ENCODE data around the gene POLN. TPM values are rescaled to one million over a fixed set of nuclear protein-coding genes. Genes with fewer than 3 reads are reported as not detected.
"Not testable (repeated sequence)": the region's sequence is repeated elsewhere in the genome, so short reads cannot be mapped to it uniquely, and the experiment has no call there.

Gene POLN
- total RNA-seq, 2 donors from 2014 or later: 3.8 to 15.2 TPM

DNA sequence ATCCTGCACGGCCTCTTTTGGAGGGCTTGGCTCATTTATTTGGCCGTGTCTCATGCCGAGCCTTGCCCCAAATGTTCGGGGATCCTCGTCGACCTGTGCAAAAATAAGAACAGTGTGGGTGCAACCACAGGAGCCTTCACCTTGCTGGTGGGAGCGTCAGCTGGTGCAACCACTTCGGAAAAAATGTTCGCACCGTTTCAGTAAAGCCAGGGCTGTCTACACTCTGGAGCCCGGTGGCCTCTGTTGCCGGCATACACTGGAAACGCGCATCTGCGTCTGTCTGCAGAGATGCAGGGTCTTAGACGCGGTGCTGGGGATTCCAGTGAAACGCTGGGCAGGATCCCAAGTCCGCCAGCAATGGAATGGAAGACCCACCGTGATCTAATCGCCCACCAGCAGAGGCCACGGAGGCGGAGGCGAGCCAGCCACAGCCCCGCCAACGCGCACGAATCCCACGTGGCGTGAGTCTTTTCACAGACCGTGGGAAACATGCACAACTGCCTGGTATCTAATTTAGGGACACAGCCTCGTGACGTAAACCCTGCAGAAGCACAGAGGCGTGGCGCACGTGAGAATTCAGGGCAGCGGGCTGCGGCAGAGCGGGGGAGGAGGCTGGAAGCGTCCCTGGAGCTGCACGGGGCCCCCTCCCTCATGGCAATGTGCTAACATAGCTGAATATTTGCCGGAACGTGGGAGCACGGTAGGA, 33.8 kb upstream of the POLN start:
- intact Hi-C loops (cut with DNase I): no loop called here
- Histone ChIP-seq H3K27me3 (replicated peaks; ENCODE audit: insufficient read depth) (no peaks in the 10 kb centered on the region), H3K4me3 (no peak overlapping the region), H3K9me3 (no peaks in the 10 kb centered on the region), H3K27ac (no peak overlapping the region), H3K36me3 (no peaks in the 10 kb centered on the region), H3K4me1 (replicated peaks) (no peaks in the 10 kb centered on the region)
- TF ChIP-seq POLR2AphosphoS5 (IDR thresholded peaks at IDR 0.05): no peak
- TF ChIP-seq POLR2A (IDR thresholded peaks at IDR 0.05): no peak
- TF ChIP-seq, protein P1, sequence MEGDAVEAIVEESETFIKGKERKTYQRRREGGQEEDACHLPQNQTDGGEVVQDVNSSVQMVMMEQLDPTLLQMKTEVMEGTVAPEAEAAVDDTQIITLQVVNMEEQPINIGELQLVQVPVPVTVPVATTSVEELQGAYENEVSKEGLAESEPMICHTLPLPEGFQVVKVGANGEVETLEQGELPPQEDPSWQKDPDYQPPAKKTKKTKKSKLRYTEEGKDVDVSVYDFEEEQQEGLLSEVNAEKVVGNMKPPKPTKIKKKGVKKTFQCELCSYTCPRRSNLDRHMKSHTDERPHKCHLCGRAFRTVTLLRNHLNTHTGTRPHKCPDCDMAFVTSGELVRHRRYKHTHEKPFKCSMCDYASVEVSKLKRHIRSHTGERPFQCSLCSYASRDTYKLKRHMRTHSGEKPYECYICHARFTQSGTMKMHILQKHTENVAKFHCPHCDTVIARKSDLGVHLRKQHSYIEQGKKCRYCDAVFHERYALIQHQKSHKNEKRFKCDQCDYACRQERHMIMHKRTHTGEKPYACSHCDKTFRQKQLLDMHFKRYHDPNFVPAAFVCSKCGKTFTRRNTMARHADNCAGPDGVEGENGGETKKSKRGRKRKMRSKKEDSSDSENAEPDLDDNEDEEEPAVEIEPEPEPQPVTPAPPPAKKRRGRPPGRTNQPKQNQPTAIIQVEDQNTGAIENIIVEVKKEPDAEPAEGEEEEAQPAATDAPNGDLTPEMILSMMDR (IDR thresholded peaks at IDR 0.05): no peak
- no peak for DNase-seq (ENCODE audit: low spot score)
- 94% methylated on average over 44 of the region's 44 CpGs for WGBS

DNA sequence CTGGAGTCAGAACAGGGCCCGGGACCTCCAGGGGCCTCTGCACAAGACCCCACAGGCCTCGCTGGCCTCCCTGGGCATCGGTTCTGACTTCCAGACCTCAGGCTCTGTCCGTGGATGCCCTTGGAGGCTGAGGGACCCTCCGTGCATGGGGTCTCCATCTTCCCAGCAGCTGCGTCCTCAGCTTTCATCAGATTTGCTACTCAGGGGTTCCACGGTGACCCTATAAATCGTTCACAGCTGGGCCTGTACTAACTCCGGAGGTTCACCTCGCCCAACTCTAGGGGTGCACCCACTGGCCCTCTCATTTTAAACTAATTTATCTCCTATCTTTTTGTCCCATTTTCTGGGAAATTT, 33.1 kb upstream of the POLN start:
- H3K9me3 ChIP-seq; H3K36me3 ChIP-seq; H3K4me3 ChIP-seq; H3K27me3 ChIP-seq (replicated peaks; ENCODE audit: insufficient read depth); DNase-seq (ENCODE audit: low spot score); H3K4me1 ChIP-seq (replicated peaks); H3K27ac ChIP-seq; intact Hi-C loops (cut with DNase I): not testable (repeated sequence)
- 86% methylated on average over 10 of the region's 10 CpGs for WGBS

DNA sequence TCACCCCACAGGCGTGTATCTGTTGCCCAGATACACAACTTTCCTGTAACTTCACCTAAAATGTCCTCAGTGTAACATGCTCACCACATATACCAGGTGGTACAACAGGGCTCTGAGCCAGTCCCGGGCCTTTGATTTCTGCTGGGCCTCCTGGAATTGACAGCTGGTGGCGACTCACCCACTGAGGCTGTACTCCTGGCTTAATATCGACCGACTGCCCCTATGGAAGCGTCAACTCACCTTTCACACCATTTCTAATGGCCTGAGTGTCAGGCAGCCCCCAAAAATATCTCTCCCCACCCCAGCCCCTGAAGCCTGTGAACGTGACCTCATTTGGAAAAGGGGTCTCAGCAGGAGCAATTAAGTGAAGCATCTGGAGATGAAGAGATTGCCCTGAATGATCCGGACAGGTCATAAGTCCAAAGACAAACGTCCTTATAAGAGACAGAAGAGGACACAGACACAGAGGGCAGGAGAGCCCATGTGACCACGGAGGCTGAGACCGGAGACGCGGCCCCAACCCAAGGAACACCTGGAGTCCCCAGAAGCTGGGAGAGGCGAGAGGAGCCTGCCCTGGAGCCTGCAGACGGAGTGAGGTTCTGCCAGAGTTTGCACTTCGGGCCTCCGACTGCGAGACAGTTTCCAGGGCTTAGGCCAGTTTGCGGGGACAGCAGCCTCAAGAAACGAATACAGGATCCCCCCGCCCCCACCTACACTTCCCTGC, 32.6 kb upstream of the POLN start:
- WGBS: 87% methylated on average over 21 of the region's 21 CpGs

DNA sequence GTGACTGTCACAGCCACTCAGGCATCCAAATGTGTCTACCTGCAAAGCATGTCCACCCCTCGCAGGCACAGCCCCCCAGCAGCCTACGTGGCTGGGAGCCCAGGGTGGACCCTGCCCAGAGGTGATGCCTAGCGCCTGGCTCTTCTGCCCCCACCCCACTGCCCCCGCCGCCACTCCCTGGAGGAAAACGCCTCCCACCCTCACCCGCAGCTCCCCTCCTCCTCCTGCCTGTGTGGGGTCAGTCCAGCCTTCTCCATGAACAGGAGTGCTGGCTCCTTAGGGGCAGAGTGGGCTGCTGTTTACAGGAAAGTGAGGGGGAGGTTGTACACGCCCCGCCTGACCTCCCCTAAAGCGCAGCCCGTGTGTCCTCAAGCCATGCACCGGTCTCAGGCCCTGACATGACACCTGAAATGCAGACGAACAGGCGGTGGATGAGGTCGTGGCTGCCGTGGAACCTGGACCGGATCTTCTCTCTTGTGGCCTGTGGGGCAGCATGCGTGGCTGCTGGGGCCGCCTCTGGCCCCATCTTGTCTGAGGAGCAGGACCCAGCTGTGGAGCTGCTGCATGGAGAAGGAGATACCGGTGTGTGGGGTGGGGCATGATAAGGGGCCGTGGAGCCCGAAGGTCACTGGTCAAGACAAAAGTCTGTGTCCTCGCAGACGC, 31.9 kb upstream of the POLN start:
- no peak for DNase-seq (ENCODE audit: low spot score)
- intact Hi-C loops (cut with DNase I): no loop called here

More for the DNA sequence above, 32.6 kb upstream of the POLN start:
- no peak for DNase-seq (ENCODE audit: low spot score)
- H3K27me3 ChIP-seq (replicated peaks; ENCODE audit: insufficient read depth): no peaks in the 10 kb centered on the region
- H3K4me1 ChIP-seq (replicated peaks): no peaks in the 10 kb centered on the region
- no peak for TF ChIP-seq POLR2A (IDR thresholded peaks at IDR 0.05)
- TF ChIP-seq, protein P1 (IDR thresholded peaks at IDR 0.05): no peak
- no peak for TF ChIP-seq POLR2AphosphoS5 (IDR thresholded peaks at IDR 0.05)
- intact Hi-C loops (cut with DNase I): no loop called here
- H3K4me3 ChIP-seq: no peak overlapping the region
- H3K27ac ChIP-seq: no peak overlapping the region
- H3K36me3 ChIP-seq: no peaks in the 10 kb centered on the region
- no peaks in the 10 kb centered on the region for H3K9me3 ChIP-seq

DNA sequence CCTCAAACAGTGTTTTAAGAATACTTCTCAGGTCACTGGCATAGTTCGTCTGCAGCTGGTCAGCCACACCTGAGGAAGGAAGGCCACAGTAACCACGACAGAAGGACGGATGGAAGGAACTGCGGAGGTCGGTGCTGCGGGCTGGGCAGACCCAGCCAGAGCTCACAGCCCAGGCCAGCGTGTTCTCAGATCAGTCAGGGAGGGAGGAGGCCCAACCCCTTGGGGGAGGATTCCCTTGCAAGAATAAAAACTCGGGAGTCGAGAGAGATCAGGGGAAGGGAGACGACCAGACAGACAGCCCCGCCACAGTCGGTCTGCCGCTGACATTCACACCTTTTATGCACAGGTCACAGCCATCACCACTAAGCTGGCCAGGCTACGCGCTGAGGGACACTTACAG, 31.3 kb upstream of the POLN start:
- H3K9me3 ChIP-seq: no peaks in the 10 kb centered on the region
- DNase-seq (ENCODE audit: low spot score): no peak
- H3K27ac ChIP-seq: no peak overlapping the region
- no peak overlapping the region for H3K4me3 ChIP-seq
- no peaks in the 10 kb centered on the region for H3K36me3 ChIP-seq
- TF ChIP-seq, protein P1 (IDR thresholded peaks at IDR 0.05): no peak
- TF ChIP-seq POLR2AphosphoS5 (IDR thresholded peaks at IDR 0.05): no peak
- intact Hi-C loops (cut with DNase I): no loop called here
- no peaks in the 10 kb centered on the region for H3K27me3 ChIP-seq (replicated peaks; ENCODE audit: insufficient read depth)
- H3K4me1 ChIP-seq (replicated peaks): no peaks in the 10 kb centered on the region
- WGBS: 75% methylated on average over 15 of the region's 15 CpGs

More for the DNA sequence above, 31.9 kb upstream of the POLN start:
- TF ChIP-seq, protein P1 (IDR thresholded peaks at IDR 0.05): no peak
- TF ChIP-seq POLR2AphosphoS5 (IDR thresholded peaks at IDR 0.05): no peak
- TF ChIP-seq POLR2A (IDR thresholded peaks at IDR 0.05): no peak
- Histone ChIP-seq H3K27me3 (replicated peaks; ENCODE audit: insufficient read depth) (no peaks in the 10 kb centered on the region), H3K27ac (no peak overlapping the region), H3K9me3 (no peaks in the 10 kb centered on the region), H3K36me3 (no peaks in the 10 kb centered on the region), H3K4me1 (replicated peaks) (no peaks in the 10 kb centered on the region), H3K4me3 (no peak overlapping the region)
- WGBS: 76% methylated on average over 24 of the region's 24 CpGs
